ENCODE results near the gene ADAP2.
A peak's percentile ranks its signal among the peaks of the same experiment; 100 is the strongest.

- TF ChIP-seq EP300 (IDR thresholded peaks at IDR 0.05): no peak
- peak in 1 of 4 donors; percentile 21 for TF ChIP-seq POLR2A (IDR thresholded peaks at IDR 0.05)
Observed at GRCh38 chr17:30906101-30906911, 15.4 kb upstream of the ADAP2 start, which contains the start of gene TEFM.

Measured in stomach (tissue), 4 donors.